Adrenal gland (tissue), 5 donors: ENCODE data around the gene TTC23.

Source experiments
- POLR2A ChIP-seq, 2 donors: fragments of 450-650 bp; IDR thresholded peaks; one replicate each; pipeline ENCODE4 v1.6.1; 2017; ENCODE audit warnings: antibody characterized with exemption in 2 of 2, mild to moderate bottlenecking in 2 of 2, moderate library complexity in 1 of 2
- TF ChIP-seq, protein P1 (sequence below), 6 experiments: fragments of 450-650 bp in 4 of 6; fragments of 200-600 bp in 2 of 6; sonication (generic) in 1 of 6; IDR thresholded peaks; 1 replicate in 5 of 6; 2 replicates in 1 of 6; pipeline versions ENCODE4 v1.5.1 to v1.8.0; 2016 to 2021; ENCODE audit warnings: antibody characterized with exemption in 6 of 6, mild to moderate bottlenecking in 2 of 6, moderate library complexity in 1 of 6
- donor health status: DM: no; HTN: no; CAD: no.

DNA sequence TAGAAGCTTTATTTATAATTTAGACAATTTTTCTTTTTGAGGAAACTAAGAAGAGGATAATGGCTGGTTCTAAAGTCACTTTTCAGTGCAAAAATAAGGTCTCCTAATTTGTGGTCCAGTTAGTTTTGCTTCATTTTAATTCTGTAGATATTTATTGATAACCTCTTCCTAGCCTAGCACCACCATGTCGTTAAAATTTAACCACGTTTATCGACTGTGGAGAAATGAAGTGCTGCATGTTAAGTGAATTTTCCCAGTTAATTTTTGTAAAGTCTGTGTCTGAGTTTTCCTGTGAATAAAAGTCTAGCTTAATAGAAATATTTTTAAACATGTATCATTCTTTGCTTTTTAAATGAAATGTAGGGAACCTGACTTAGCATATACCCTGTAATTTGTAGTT lies 18.6 kb upstream of the TTC23 start:
- TF ChIP-seq, protein P1, sequence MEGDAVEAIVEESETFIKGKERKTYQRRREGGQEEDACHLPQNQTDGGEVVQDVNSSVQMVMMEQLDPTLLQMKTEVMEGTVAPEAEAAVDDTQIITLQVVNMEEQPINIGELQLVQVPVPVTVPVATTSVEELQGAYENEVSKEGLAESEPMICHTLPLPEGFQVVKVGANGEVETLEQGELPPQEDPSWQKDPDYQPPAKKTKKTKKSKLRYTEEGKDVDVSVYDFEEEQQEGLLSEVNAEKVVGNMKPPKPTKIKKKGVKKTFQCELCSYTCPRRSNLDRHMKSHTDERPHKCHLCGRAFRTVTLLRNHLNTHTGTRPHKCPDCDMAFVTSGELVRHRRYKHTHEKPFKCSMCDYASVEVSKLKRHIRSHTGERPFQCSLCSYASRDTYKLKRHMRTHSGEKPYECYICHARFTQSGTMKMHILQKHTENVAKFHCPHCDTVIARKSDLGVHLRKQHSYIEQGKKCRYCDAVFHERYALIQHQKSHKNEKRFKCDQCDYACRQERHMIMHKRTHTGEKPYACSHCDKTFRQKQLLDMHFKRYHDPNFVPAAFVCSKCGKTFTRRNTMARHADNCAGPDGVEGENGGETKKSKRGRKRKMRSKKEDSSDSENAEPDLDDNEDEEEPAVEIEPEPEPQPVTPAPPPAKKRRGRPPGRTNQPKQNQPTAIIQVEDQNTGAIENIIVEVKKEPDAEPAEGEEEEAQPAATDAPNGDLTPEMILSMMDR (IDR thresholded peaks at IDR 0.05): no peak
- TF ChIP-seq POLR2A (IDR thresholded peaks at IDR 0.05): no peak
